Measurements from ENCODE around the gene SPIB.
"Not testable (repeated sequence)": the region's sequence is repeated elsewhere in the genome, so short reads cannot be mapped to it uniquely, and the experiment has no call there.

The SPIB gene

GRCh38 chr19:50380751-50381151, 38.0 kb upstream of the SPIB start:
- DNase-seq (ENCODE audit: low read depth, low spot score) = no peak
- Histone ChIP-seq H3K27ac (ENCODE audit: low read length) (no peak overlapping the region), H3K4me1 (ENCODE audit: control insufficient read depth, insufficient read depth, low read length) (no peaks in the 10 kb centered on the region; the same call in 1 of the 2 replicates)

DNA sequence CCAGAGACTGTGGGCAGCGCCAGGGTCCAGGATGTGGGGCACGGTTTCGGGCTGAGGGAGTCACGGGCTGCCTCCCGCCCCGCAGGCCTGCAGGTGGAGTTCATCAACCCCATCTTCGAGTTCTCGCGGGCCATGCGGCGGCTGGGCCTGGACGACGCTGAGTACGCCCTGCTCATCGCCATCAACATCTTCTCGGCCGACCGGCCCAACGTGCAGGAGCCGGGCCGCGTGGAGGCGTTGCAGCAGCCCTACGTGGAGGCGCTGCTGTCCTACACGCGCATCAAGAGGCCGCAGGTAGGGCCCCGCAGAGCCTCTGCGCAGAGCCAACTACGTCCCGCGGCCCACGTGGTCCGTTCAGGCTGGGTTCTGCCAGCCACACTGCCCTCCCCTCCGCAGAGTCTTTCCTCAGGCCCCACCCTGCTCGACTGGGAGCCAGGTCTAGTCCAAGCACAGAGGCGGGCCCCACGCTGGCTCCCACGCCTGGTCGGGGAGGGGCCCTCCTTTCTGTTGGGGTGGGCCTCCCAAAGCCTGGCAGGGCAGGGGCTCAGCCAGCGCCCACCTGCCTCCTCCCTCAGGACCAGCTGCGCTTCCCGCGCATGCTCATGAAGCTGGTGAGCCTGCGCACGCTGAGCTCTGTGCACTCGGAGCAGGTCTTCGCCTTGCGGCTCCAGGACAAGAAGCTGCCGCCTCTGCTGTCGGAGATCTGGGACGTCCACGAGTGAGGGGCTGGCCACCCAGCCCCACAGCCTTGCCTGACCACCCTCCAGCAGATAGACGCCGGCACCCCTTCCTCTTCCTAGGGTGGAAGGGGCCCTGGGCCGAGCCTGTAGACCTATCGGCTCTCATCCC, 36.6 kb upstream of the SPIB start:
- H3K36me3 ChIP-seq (ENCODE audit: control insufficient read depth, insufficient read depth, low read length) = peaks cover 41% of the 10 kb centered on the region

More at GRCh38 chr19:50380751-50381151, 38.0 kb upstream of the SPIB start:
- peaks cover 38% of the 10 kb centered on the region for H3K36me3 ChIP-seq (ENCODE audit: control insufficient read depth, insufficient read depth, low read length)
- no peaks in the 10 kb centered on the region for H3K27me3 ChIP-seq (ENCODE audit: control insufficient read depth, insufficient read depth, low read length)
- no peaks in the 10 kb centered on the region for H3K9me3 ChIP-seq (ENCODE audit: control insufficient read depth, insufficient read depth, low read length)
- no CpG with 5 or more reads among the region's 8 CpGs for WGBS (ENCODE audit: insufficient coverage, insufficient read length)
- H3K4me3 ChIP-seq (ENCODE audit: low read length) = no peak overlapping the region

DNA sequence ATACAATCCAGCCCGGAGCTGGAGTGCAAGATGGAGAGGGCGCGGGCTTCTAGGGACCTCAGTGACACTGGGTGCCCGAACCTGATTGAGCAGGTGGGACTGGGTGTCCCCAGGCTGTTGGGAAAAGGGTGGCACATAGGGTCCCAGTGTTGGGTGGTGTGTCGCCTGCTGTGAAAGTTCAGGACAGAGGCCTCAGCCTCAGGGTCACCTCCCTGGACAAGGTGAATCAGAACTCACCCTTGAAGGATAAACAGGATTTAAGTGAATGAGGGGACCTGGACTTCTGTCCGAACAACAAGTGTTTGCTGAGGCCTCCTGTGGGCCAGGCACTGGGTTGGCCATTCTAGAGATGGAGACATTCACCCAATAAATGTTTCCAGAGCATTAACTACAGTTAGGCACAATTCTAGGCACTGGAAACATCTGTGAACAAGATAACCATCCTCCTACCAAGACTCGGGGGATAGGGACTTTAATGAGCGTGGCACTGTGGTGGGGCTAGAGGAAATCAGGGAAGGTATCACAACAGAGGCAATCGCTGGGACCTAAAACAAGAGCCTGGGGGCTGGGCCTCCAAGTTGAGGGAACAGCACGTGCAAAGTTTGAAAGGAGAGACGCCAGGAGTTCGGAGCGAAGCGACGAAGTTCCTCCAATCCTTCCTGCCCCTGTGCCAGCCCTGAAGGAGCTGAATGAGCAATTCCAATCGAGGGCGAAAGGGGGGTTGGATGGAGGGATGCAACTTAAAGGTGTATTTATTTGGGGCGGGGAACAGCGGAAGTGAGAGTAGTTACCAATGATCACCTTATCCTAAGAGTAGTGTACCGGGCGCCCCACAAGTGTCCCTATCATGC, 35.5 kb upstream of the SPIB start:
- no peaks in the 10 kb centered on the region; the same call in 1 of the 2 replicates for H3K4me1 ChIP-seq (ENCODE audit: control insufficient read depth, insufficient read depth, low read length)
- H3K27me3 ChIP-seq (ENCODE audit: control insufficient read depth, insufficient read depth, low read length) = no peaks in the 10 kb centered on the region
- no peaks in the 10 kb centered on the region for H3K9me3 ChIP-seq (ENCODE audit: control insufficient read depth, insufficient read depth, low read length)
- H3K27ac ChIP-seq (ENCODE audit: low read length) = no peak overlapping the region
- H3K4me3 ChIP-seq (ENCODE audit: low read length) = peak overlapping the region; percentile 54; the same call in 1 of the 2 replicates
- peaks cover 36% of the 10 kb centered on the region for H3K36me3 ChIP-seq (ENCODE audit: control insufficient read depth, insufficient read depth, low read length)
- no peak for DNase-seq (ENCODE audit: low read depth, low spot score)
- no CpG with 5 or more reads among the region's 21 CpGs for WGBS (ENCODE audit: insufficient coverage, insufficient read length)

More for the DNA sequence above, 36.6 kb upstream of the SPIB start:
- Histone ChIP-seq H3K27ac (ENCODE audit: low read length) (no peak overlapping the region), H3K9me3 (ENCODE audit: control insufficient read depth, insufficient read depth, low read length) (no peaks in the 10 kb centered on the region), H3K4me1 (ENCODE audit: control insufficient read depth, insufficient read depth, low read length) (no peaks in the 10 kb centered on the region; the same call in 1 of the 2 replicates), H3K4me3 (ENCODE audit: low read length) (no peak overlapping the region), H3K27me3 (ENCODE audit: control insufficient read depth, insufficient read depth, low read length) (no peaks in the 10 kb centered on the region)
- DNase-seq (ENCODE audit: low read depth, low spot score) = no peak
- WGBS (ENCODE audit: insufficient coverage, insufficient read length) = no CpG with 5 or more reads among the region's 58 CpGs

DNA sequence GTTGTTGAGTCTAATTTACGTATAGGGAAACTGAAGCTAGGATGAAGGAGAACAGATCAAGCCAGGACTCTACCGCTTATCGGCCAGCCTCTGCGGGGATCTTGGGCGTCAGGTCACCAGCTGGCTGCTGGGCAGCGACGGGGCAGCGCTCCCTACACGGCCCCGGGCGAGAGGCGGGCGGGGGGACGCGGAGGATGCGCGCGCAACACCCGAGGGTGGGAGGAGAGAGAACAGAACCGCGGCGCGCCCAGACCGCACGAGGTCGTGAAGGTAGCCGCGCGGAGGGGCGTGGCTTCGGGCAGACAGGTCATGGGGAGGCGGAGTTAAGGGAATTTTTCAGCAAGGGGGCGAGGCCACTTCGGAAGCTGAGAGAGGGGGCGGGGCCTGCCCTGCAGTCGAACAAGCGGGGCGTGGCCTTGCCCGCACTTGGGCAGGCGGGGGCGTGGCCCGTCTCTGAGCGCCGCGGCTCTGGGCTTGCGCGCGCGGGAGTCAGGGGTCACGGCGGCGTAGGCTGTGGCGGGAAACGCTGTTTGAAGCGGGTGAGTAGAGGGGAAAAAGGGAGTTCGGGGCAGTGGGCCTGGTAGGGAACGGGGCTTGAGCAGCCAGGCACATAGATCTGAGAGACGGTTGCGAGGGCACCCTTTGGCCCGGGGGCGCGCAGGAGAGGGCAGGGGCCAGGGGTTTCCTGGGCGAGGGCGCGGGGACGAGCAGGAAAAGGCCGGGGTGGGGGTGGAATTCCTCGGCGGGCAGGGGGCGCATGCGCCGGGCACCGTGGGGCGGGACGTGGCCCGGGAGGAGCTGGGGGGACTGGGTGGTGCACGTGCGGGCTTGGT, 34.7 kb upstream of the SPIB start, which contains the start of gene POLD1:
Gene POLD1, plus strand, starts transcription at position 496 of the 833 bp plus-strand sequence. CDS start 14,505 bp downstream, outside the sequence.
- H3K27ac ChIP-seq (ENCODE audit: low read length) = no peak within 1 kb of the TSS
- no CpG with 5 or more reads among the region's 78 CpGs for whole genome bisulfite sequencing (ENCODE audit: insufficient coverage, insufficient read length)
- DNase-seq (ENCODE audit: low read depth, low spot score) = peak; percentile 81
- peaks cover 28% of the 10 kb centered on the region for H3K36me3 ChIP-seq (ENCODE audit: control insufficient read depth, insufficient read depth, low read length)
- no peaks in the 10 kb centered on the region for H3K9me3 ChIP-seq (ENCODE audit: control insufficient read depth, insufficient read depth, low read length)
- no peaks in the 10 kb centered on the region for H3K27me3 ChIP-seq (ENCODE audit: control insufficient read depth, insufficient read depth, low read length)
- H3K4me3 ChIP-seq (ENCODE audit: low read length) = peak within 1 kb of the TSS; percentile 75; the same call in 1 of the 2 replicates
- H3K4me1 ChIP-seq (ENCODE audit: control insufficient read depth, insufficient read depth, low read length) = no peaks in the 10 kb centered on the region; the same call in 1 of the 2 replicates

- Histone ChIP-seq H3K4me1 (ENCODE audit: control insufficient read depth, insufficient read depth, low read length) (no peaks in the 10 kb centered on the region; the same call in 1 of the 2 replicates), H3K4me3 (ENCODE audit: low read length) (peak overlapping the region; percentile 75; the same call in 1 of the 2 replicates), H3K27me3 (ENCODE audit: control insufficient read depth, insufficient read depth, low read length) (no peaks in the 10 kb centered on the region), H3K27ac (ENCODE audit: low read length) (no peak overlapping the region), H3K36me3 (ENCODE audit: control insufficient read depth, insufficient read depth, low read length) (peaks cover 21% of the 10 kb centered on the region), H3K9me3 (ENCODE audit: control insufficient read depth, insufficient read depth, low read length) (no peaks in the 10 kb centered on the region)
- no peak for DNase-seq (ENCODE audit: low read depth, low spot score)
- no CpG with 5 or more reads among the region's 26 CpGs for WGBS (ENCODE audit: insufficient coverage, insufficient read length)
These were observed 33.8 kb upstream of the SPIB start for GRCh38 chr19:50384685-50385535.

DNA sequence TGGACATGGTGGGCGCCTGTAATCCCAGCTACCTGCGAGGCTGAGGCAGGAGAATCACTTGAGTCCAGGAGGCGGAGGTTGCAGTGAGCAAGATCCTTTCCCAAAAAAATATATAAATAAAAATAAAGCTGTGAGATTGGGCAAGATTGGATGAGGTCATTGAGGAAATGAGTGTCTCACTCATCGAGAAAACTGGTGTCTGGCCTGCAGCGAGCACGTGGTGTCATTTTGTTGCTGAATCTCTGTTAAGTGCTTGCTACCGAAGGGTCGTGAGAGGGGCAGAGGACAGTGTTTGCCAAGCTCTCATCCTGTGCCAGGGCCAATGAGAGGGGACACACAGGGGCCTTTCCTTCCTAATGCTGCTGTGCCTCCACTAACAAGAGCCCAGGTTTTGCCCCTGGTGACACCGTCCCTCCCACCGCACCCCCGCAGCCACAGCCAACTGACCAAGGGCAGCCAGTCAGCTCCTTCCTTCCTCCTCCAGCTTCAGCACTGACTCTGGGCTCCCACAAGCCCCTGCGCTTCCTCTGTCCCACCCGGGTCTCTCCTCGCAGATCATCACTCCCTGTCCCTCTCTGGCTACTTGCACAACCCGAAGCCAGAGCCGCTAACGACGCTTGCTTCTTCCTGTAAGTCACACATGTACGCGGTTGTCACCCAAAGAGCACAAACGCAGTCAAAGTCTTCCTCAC, 31.4 kb upstream of the SPIB start:
- no peaks in the 10 kb centered on the region for H3K9me3 ChIP-seq (ENCODE audit: control insufficient read depth, insufficient read depth, low read length)
- no peaks in the 10 kb centered on the region for H3K27me3 ChIP-seq (ENCODE audit: control insufficient read depth, insufficient read depth, low read length)
- no peak overlapping the region for H3K27ac ChIP-seq (ENCODE audit: low read length)
- WGBS (ENCODE audit: insufficient coverage, insufficient read length) = no CpG with 5 or more reads among the region's 21 CpGs
- H3K4me1 ChIP-seq (ENCODE audit: control insufficient read depth, insufficient read depth, low read length) = no peaks in the 10 kb centered on the region; the same call in 1 of the 2 replicates
- H3K4me3 ChIP-seq (ENCODE audit: low read length) = no peak overlapping the region
- no peak for DNase-seq (ENCODE audit: low read depth, low spot score)
- peaks cover 8% of the 10 kb centered on the region for H3K36me3 ChIP-seq (ENCODE audit: control insufficient read depth, insufficient read depth, low read length)

- H3K27ac ChIP-seq (ENCODE audit: low read length) = no peak overlapping the region
- H3K27me3 ChIP-seq (ENCODE audit: control insufficient read depth, insufficient read depth, low read length) = no peaks in the 10 kb centered on the region
- H3K4me3 ChIP-seq (ENCODE audit: low read length) = no peak overlapping the region
- no peaks in the 10 kb centered on the region; the same call in 1 of the 2 replicates for H3K4me1 ChIP-seq (ENCODE audit: control insufficient read depth, insufficient read depth, low read length)
- DNase-seq (ENCODE audit: low read depth, low spot score) = no peak
- H3K9me3 ChIP-seq (ENCODE audit: control insufficient read depth, insufficient read depth, low read length) = no peaks in the 10 kb centered on the region
- no CpG with 5 or more reads among the region's 8 CpGs for WGBS (ENCODE audit: insufficient coverage, insufficient read length)
- peaks cover 5% of the 10 kb centered on the region for H3K36me3 ChIP-seq (ENCODE audit: control insufficient read depth, insufficient read depth, low read length)
These were observed 30.9 kb upstream of the SPIB start for GRCh38 chr19:50387868-50388245.

GRCh38 chr19:50390295-50390694, 28.4 kb upstream of the SPIB start:
- not testable (repeated sequence) for H3K27me3 ChIP-seq (ENCODE audit: control insufficient read depth, insufficient read depth, low read length); H3K9me3 ChIP-seq (ENCODE audit: control insufficient read depth, insufficient read depth, low read length); H3K27ac ChIP-seq (ENCODE audit: low read length); H3K4me1 ChIP-seq (ENCODE audit: control insufficient read depth, insufficient read depth, low read length); DNase-seq (ENCODE audit: low read depth, low spot score); H3K4me3 ChIP-seq (ENCODE audit: low read length); H3K36me3 ChIP-seq (ENCODE audit: control insufficient read depth, insufficient read depth, low read length)
- WGBS (ENCODE audit: insufficient coverage, insufficient read length) = no CpG with 5 or more reads among the region's 3 CpGs

GRCh38 chr19:50390952-50391351, 27.8 kb upstream of the SPIB start:
- not testable (repeated sequence) for H3K4me3 ChIP-seq (ENCODE audit: low read length); H3K4me1 ChIP-seq (ENCODE audit: control insufficient read depth, insufficient read depth, low read length); H3K9me3 ChIP-seq (ENCODE audit: control insufficient read depth, insufficient read depth, low read length); H3K36me3 ChIP-seq (ENCODE audit: control insufficient read depth, insufficient read depth, low read length); H3K27me3 ChIP-seq (ENCODE audit: control insufficient read depth, insufficient read depth, low read length); DNase-seq (ENCODE audit: low read depth, low spot score); H3K27ac ChIP-seq (ENCODE audit: low read length)
- WGBS (ENCODE audit: insufficient coverage, insufficient read length) = no CpG with 5 or more reads among the region's 23 CpGs
